ENCODE results near the gene ELOA. TPM values are rescaled to one million over a fixed set of nuclear protein-coding genes. Genes with fewer than 3 reads are reported as not detected.
"Not testable (repeated sequence)": the region's sequence is repeated elsewhere in the genome, so short reads cannot be mapped to it uniquely, and the experiment has no call there.

ELOA gene
- total RNA-seq, 1 donor from 2014 or later, result 21.4 TPM

- not testable (repeated sequence) for DNase-seq
Observed at GRCh38 chr1:23783141-23783540, 39.9 kb downstream of the ELOA start.

- DNase-seq, result no peak
Observed at GRCh38 chr1:23784846-23785245, 41.6 kb downstream of the ELOA start.

GRCh38 chr1:23787701-23788100 lies 44.4 kb downstream of the ELOA start:
- DNase-seq, result no peak

GRCh38 chr1:23788695-23789094 lies 45.4 kb downstream of the ELOA start:
- no peak for DNase-seq

GRCh38 chr1:23790696-23791515 lies 47.6 kb downstream of the ELOA start, which contains the start of gene LYPLA2:
TSS of gene LYPLA2 (plus strand) at chr1:23791145. CDS start at chr1:23792683, 1,538 bp downstream.
- peak; percentile 97 for DNase-seq

- DNase-seq, result no peak
Observed at GRCh38 chr1:23791516-23792047, 48.3 kb downstream of the ELOA start.

- DNase-seq, result no peak
Observed at GRCh38 chr1:23792151-23792945, 49.1 kb downstream of the ELOA start.

GRCh38 chr1:23793018-23793781 lies 49.9 kb downstream of the ELOA start:
- peak; percentile 38 for DNase-seq

GRCh38 chr1:23793861-23794731 lies 50.8 kb downstream of the ELOA start:
- no peak for DNase-seq

- not testable (repeated sequence) for DNase-seq
Observed at GRCh38 chr1:23794732-23795182, 51.5 kb downstream of the ELOA start.

GRCh38 chr1:23795676-23796465 lies 52.6 kb downstream of the ELOA start:
- DNase-seq, result no peak

- no peak for DNase-seq
Observed at GRCh38 chr1:23796466-23797271, 53.4 kb downstream of the ELOA start.

- no peak for DNase-seq
Observed at GRCh38 chr1:23797478-23798448, 54.5 kb downstream of the ELOA start.

- DNase-seq, result no peak
Observed at GRCh38 chr1:23798662-23799142, 55.4 kb downstream of the ELOA start.

GRCh38 chr1:23799255-23799569 lies 55.9 kb downstream of the ELOA start:
- no peak for DNase-seq

- DNase-seq, result peak; percentile 49
Observed at GRCh38 chr1:23799570-23800399, 56.5 kb downstream of the ELOA start.

All from tongue (tissue), 2 donors.